ENCODE measurements around the gene HPCAL1.

HPCAL1 gene

GRCh38 chr2:10269711-10270610 lies 32.7 kb upstream of the HPCAL1 start:
- no peak for DNase-seq

GRCh38 chr2:10271509-10271908 lies 31.2 kb upstream of the HPCAL1 start:
- no peak for DNase-seq

- no peak for DNase-seq
Measured at GRCh38 chr2:10271946-10272345, 30.8 kb upstream of the HPCAL1 start.

- DNase-seq = no peak
Measured at GRCh38 chr2:10272464-10272863, 30.2 kb upstream of the HPCAL1 start.

GRCh38 chr2:10273215-10274175 lies 29.2 kb upstream of the HPCAL1 start:
- no peak for DNase-seq

- no peak for DNase-seq
Measured at GRCh38 chr2:10274376-10274775, 28.3 kb upstream of the HPCAL1 start.

GRCh38 chr2:10274983-10275802 lies 27.5 kb upstream of the HPCAL1 start:
- DNase-seq = no peak

GRCh38 chr2:10276481-10277292 lies 26.0 kb upstream of the HPCAL1 start:
- DNase-seq = no peak

GRCh38 chr2:10277293-10278028 lies 25.2 kb upstream of the HPCAL1 start:
- DNase-seq = no peak

GRCh38 chr2:10278029-10278762 lies 24.5 kb upstream of the HPCAL1 start:
- no peak for DNase-seq

- DNase-seq = no peak
Measured at GRCh38 chr2:10278763-10279471, 23.8 kb upstream of the HPCAL1 start.

GRCh38 chr2:10279472-10279870 lies 23.2 kb upstream of the HPCAL1 start:
- no peak for DNase-seq

GRCh38 chr2:10279946-10280463 lies 22.7 kb upstream of the HPCAL1 start:
- no peak for DNase-seq

GRCh38 chr2:10281891-10282290 lies 20.8 kb upstream of the HPCAL1 start:
- no peak for DNase-seq

GRCh38 chr2:10282611-10283105 lies 20.0 kb upstream of the HPCAL1 start:
- no peak for DNase-seq

- no peak for DNase-seq
Measured at GRCh38 chr2:10283106-10284062, 19.3 kb upstream of the HPCAL1 start.

- no peak for DNase-seq
Measured at GRCh38 chr2:10284108-10284870, 18.4 kb upstream of the HPCAL1 start.

All from NCI-H446 treated with DMSO at 0.1 percent for 48 hours (cell line).